T-helper 2 cell treated with Interferon-gamma antibody and Interleukin-4, amounts not matched to agents 100 ng/mL and 5 ng/mL, for 36 hours (primary cell): ENCODE measurements around the gene TLE4. TPM values are rescaled to one million over a fixed set of nuclear protein-coding genes. Genes with fewer than 3 reads are reported as not detected.
"Not testable (repeated sequence)": the region's sequence is repeated elsewhere in the genome, so short reads cannot be mapped to it uniquely, and the experiment has no call there.

Experiments used
- intact Hi-C: fragments of 100-400 bp; cut with micrococcal nuclease; formaldehyde crosslinking; loops from one replicate; pipeline ENCODE4 v1.15.1; 2023
- total RNA-seq: library from RNA; stranded (reverse); gene quantifications from 2 replicates; pipeline ENCODE4 v1.2.3, GENCODE V29; 2022

TLE4 gene
- total RNA-seq, 1 donor from 2014 or later, result 30.9 TPM

DNA sequence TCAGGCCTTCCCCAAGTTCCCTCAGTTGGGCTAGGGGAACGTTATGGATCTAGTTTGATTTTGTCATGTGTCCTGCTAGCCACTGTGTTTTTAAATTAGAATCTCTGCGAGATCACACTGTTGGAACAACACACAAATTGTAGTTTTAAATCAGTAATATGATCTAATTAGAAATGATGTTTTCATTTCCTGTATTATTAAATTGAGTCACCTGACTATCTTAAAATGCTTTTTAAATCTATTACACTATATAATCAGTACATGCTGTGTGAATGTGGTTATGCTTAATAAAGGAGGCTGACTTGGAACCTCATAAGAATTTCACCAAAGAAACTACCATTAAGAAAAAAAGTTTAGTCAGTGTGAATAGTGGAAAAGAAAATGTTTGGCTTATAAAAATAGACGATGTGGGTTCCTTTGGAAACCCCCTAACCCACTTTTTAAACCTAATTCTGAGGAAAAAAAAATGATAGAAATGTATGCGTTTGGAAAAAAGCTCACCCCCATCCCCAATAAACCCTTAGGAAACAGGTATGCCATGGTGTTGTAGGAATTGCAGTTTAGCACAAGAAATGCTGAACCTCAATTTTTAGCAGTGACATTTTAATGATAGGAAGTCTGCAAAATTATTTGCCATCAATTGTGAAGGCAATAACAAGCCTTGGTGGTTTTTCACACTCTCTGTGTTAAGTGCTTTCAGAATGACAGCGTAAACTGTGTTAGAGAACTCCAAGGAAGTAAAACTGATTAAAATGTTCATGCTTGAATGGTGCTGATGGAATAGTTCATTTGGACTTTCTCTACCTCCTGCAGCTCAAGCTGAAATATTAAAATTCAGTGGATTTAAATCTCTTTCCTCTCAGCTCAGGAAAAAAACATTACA is 59.0 kb downstream of the TLE4 start:
- intact Hi-C loops, result no loop called here

GRCh38 chr9:79632060-79632459 is 60.3 kb downstream of the TLE4 start:
- intact Hi-C loops, result no loop called here

- intact Hi-C loops, result no loop called here
Measured at GRCh38 chr9:79632705-79633104, 60.9 kb downstream of the TLE4 start.

DNA sequence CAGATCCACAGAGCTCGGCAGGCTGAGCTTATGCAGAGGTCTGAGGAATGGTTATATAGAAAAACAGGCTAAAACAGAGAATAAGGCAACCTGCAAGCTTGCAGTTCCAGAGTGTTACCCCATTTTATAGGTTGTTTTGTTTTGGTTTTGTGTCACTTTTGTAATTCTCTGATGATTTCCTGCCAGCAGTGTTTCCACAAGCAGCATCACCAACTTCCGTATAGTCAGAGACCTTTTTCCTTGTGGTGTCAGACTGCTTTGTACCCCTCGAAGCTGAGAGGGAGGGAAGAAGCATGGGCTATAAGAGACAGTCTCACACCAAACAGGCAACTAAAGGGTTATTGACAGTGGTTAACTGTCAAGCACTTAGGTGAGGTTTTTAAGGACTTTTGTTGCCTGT is 61.8 kb downstream of the TLE4 start:
- intact Hi-C loops, result no loop called here

DNA sequence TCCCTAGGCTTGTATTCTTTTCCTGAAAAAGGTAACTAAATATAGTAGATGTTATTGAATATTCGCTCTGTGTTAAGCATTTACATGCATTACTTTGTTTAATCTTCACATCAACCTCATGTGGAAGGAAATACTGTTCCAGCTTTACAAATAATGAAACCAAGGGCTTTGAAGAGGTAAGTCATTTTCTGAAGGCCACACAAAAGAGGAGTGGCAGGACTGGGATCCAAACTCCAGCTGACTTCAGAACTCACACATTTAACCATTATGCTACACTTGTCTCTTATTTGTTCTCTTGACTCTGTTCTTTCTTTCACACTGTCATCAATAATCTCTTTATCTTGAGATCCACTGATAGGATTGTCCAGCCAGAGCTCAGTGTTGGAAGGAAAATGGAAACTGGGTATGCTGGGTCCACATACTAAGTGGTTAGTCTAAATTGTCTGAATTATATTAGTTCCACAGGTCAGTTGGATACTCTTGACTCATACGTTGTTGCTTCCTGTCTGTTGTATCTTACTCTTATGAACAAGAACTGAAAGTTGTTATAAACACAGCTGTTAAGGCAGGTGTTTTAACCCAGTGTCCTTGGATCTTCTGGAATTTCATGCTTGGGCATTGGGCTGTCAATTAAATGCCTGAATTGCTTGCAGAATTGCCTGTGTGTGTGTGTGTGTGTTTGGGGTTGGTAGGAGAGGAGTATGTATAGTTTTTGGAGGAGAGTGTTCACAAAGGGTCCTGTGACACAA is 65.6 kb downstream of the TLE4 start:
- intact Hi-C loops, result no loop called here

GRCh38 chr9:79638806-79639205 is 67.0 kb downstream of the TLE4 start:
- intact Hi-C loops, result no loop called here

- intact Hi-C loops, result no loop called here
Measured at GRCh38 chr9:79639354-79639753, 67.6 kb downstream of the TLE4 start.

DNA sequence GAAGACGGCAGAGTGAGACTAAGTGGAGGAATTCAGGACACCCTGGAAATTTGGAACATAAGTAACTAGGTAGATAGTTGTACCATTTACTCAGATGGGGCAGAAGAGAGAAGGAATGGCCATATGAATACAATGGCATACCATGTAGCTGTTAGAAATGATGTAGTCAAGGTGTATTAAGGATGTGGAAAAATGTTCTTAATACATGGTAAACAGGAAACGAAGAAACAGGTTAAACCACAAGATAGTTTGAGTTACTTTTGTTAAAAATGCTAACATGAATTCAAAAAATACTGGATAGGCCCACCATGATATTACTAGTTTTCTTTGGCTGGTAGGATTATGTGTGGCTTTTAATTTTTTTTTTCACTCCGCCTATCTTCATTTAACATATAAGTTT is 68.3 kb downstream of the TLE4 start:
- intact Hi-C loops, result not testable (repeated sequence)

GRCh38 chr9:79641070-79641469 is 69.3 kb downstream of the TLE4 start:
- intact Hi-C loops, result no loop called here

- intact Hi-C loops, result no loop called here
Measured at GRCh38 chr9:79642671-79643070, 70.9 kb downstream of the TLE4 start.

GRCh38 chr9:79644048-79644447 is 72.3 kb downstream of the TLE4 start:
- intact Hi-C loops, result no loop called here

DNA sequence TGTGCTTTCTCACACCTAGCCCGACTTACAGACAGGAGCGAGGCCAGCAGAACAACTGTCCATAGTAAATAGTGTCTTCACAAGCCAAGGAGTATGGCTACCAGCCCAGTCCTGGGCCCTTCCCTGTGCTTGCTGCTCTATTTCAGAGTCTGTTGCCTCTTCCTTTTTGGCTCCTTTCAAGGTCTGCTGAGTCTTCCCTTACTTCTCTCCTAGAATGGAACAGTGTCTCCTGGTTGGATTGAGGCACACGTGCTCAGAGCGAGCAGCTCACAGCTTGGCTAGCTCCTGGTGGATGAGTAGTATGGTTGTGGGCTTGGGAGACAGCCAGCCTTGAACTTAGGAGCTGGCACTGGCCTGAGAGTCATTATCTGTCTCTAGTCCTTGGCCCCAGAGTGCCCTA is 72.8 kb downstream of the TLE4 start:
- intact Hi-C loops, result no loop called here

- intact Hi-C loops, result no loop called here
Measured at GRCh38 chr9:79645110-79645509, 73.3 kb downstream of the TLE4 start.

DNA sequence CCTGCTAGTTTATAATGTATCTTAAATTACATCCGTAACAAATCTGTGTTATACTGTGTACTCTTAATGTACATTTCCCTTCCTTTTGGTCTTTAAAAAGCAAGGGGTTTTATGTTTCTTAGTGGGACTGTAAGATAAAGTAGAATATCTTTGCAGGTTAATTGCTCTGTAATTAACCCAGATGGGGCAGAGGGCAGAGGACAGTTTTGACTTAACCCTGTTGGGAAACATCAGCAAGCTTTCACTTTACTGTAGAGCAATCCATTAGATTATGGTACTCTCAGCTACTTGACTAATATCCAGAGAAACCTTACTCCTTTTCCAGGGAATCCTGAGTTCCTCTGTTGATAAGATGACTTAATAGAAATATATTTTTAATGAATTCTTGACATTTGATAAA is 74.3 kb downstream of the TLE4 start:
- intact Hi-C loops, result no loop called here

GRCh38 chr9:79651251-79651795 is 79.6 kb downstream of the TLE4 start:
- intact Hi-C loops, result no loop called here

DNA sequence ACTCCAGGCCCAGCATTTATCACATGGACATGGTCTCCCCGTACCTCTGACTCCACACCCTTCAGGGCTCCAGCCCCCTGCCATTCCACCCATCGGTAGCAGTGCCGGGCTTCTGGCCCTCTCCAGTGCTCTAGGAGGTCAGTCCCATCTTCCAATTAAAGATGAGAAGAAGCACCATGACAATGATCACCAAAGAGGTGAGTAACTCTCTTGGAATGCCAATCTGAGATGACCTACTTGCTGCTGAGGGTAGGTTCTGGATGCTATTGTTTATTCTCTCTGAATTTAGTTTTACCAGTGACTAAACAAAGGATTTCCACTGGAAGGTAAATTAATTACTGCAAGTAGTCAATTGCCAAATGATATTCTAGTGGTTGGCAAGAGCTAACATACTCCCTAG is 80.8 kb downstream of the TLE4 start:
- intact Hi-C loops, result no loop called here

DNA sequence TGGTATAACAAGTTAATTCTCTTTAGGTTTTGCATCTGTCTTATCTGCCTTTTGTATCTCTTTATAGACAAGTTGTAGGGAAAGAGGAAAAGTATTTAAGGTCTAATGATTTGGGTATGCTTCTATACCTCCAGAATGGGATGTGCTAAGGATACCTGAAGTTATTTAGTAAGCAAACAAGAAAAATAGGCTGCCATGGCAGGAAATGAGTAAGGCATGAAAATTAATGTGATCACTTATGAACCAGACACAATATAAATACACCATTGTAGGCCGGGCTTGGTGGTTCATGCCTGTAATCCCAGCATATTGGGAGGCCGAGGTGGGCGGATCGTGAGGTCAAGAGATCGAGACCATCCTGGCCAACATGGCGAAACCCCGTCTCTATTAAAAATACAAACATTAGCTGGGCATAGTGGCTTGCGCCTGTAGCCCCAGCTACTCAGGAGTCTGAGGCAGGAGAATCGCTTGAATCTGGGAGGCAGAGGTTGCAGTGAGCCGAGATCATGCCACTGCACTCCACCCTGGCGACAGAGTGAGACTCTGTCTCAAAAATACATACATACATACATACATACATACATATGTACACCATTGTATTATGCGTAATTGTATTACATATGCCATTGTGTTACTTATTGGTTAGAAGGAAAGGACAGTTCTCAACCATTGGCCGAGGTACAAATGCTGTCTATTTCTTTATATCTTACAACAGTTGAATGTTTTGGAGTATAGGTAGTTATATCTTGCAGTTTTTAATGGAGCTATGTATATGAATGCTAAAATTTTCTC is 83.0 kb downstream of the TLE4 start:
- intact Hi-C loops, result not testable (repeated sequence)

DNA sequence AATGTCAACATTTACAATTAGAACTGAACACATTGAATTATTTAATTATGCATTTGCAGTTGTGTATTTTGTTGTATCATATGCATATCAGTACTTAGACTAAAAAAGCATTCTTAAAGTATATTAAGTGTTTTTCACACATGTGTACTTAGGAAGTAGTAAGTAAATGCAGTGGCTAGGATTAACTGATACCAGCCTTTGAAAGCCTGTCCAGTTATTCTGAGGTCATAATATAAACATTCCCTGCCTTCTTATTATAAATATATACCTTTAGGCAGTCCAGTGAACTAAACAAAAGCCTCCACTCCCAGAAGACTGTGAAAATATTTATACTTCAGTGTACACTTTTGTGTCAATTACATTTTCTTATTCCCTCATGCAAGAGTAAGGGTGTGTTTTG is 83.8 kb downstream of the TLE4 start:
- intact Hi-C loops, result no loop called here

DNA sequence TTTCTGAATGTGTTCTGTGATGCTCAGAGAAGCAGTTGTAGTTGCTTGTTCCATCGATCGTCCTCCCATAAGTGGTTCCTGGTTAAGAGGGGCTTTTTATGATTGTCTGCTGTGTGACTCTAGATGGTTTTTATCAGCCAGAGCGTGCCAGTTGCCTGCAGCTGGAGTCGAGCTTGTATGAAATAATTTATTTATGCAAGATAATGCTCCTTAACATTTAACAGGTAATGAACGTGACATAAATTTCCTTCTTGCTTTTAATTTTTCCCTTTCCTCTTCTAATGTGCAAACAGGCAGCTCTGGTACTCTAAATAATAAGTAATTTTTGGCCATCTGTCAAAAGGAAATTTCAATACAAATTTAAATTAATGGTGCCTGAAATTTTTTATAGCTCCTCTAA is 84.4 kb downstream of the TLE4 start:
- intact Hi-C loops, result no loop called here

GRCh38 chr9:79657891-79658290 is 86.1 kb downstream of the TLE4 start:
- intact Hi-C loops, result no loop called here

DNA sequence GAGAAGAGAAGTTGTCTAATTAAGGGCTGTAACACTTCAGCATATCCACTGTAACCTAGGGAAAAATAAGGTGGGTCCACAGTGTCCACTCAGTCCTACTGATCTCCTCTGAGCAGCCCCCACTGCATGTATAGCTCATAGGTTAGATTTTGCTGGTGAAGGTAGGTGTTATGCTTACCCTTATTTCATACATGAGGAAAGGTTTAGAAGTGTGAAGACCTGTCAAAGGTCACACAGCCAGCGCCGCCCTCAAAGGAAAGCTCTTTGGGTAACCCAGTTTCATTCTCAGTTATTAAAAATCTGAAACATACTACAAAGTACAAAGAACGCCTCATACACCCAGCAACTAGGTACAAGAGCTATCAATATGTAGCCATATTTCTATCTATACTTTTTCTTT is 87.2 kb downstream of the TLE4 start:
- intact Hi-C loops, result no loop called here

- intact Hi-C loops, result no loop called here
Measured at GRCh38 chr9:79660615-79661014, 88.8 kb downstream of the TLE4 start.
